HG02642 (cell line): ENCODE measurements around the gene CCDC197.

ENCODE experiments used
- ATAC-seq: cut with Tn5 transposase; IDR thresholded peaks from one replicate; pipeline ENCODE4 v1.9.1; 2021; ENCODE audit warnings: mild to moderate bottlenecking; ENCODE audit not compliant: unreplicated experiment, poor library complexity

CCDC197 gene

GRCh38 chr14:94038921-94039629, 42.0 kb downstream of the CCDC197 start:
- ATAC-seq, result no peak

- ATAC-seq, result no peak
Measured at GRCh38 chr14:94040247-94040646, 43.1 kb downstream of the CCDC197 start.

GRCh38 chr14:94040796-94041195, 43.7 kb downstream of the CCDC197 start:
- no peak for ATAC-seq

- no peak for ATAC-seq
Measured at GRCh38 chr14:94041551-94042346, 44.6 kb downstream of the CCDC197 start.

- no peak for ATAC-seq
Measured at GRCh38 chr14:94042433-94043091, 45.5 kb downstream of the CCDC197 start.

- ATAC-seq, result no peak
Measured at GRCh38 chr14:94043111-94043755, 46.1 kb downstream of the CCDC197 start.

- no peak for ATAC-seq
Measured at GRCh38 chr14:94043756-94044475, 46.8 kb downstream of the CCDC197 start.

GRCh38 chr14:94044476-94045091, 47.5 kb downstream of the CCDC197 start:
- ATAC-seq, result no peak

GRCh38 chr14:94045101-94045500, 48.0 kb downstream of the CCDC197 start:
- no peak for ATAC-seq

GRCh38 chr14:94045563-94046345, 48.7 kb downstream of the CCDC197 start:
- ATAC-seq, result no peak

- no peak for ATAC-seq
Measured at GRCh38 chr14:94046696-94047250, 49.7 kb downstream of the CCDC197 start.

GRCh38 chr14:94047581-94047980, 50.5 kb downstream of the CCDC197 start:
- ATAC-seq, result no peak

GRCh38 chr14:94048691-94049624, 51.9 kb downstream of the CCDC197 start:
- ATAC-seq, result no peak

GRCh38 chr14:94049625-94050023, 52.5 kb downstream of the CCDC197 start:
- no peak for ATAC-seq

- no peak for ATAC-seq
Measured at GRCh38 chr14:94050231-94050880, 53.3 kb downstream of the CCDC197 start.

- ATAC-seq, result no peak
Measured at GRCh38 chr14:94051115-94051514, 54.0 kb downstream of the CCDC197 start.

GRCh38 chr14:94051779-94052178, 54.7 kb downstream of the CCDC197 start:
- ATAC-seq, result no peak
